HepG2 (cell line): ENCODE results near the gene MAP2K5. TPM values are rescaled to one million over a fixed set of nuclear protein-coding genes. Genes with fewer than 3 reads are reported as not detected.

Experiments used
- ATAC-seq: fragments of 200-7000 bp; cut with Tn5 transposase; 3 replicates; pipeline ENCODE4 v1.9.1; 2020; ENCODE audit warnings: mild to moderate bottlenecking, moderate library complexity
- BruUV-seq: library from RNA; stranded (reverse); fragments of 400-500 nt; replicated peaks from 2 replicates; lab custom pipeline; 2021; lab: Mats Ljungman, UMichigan
- CTCF ChIA-PET: fragments of 300-600 bp; formaldehyde crosslinking; extraction: SDS; loops from one replicate; lab custom pipeline; 2021; ENCODE audit warnings: low total read pairs, inconsistent platforms, low intra/inter-chr PET ratio; lab: Yijun Ruan, JAX
- POLR2A ChIA-PET: fragments of 350-600 bp; sonication (Branson Sonifier 250); formaldehyde crosslinking; loops from one replicate; lab custom pipeline; 2020; ENCODE audit warnings: antibody characterized with exemption, inconsistent platforms; lab: Yijun Ruan, JAX
- DNase-seq: peaks from one replicate; pipeline ENCODE4 v3.0.0-alpha.2; 2015; ENCODE audit warnings: low spot score
- FAIRE-seq: peaks from 3 replicates; lab custom pipeline; 2011; peaks lifted over from hg19 to GRCh38; lab: Jason Lieb, UNC
- H2AFZ ChIP-seq: one replicate; pipeline ENCODE4 v1.6.1; 2011; ENCODE audit warnings: low read length, inconsistent platforms
- H3K27ac ChIP-seq: fragments of 300-600 bp; 3 replicates; pipeline ENCODE4 v1.8.0; 2011; ENCODE audit warnings: mixed run types, mild to moderate bottlenecking, mixed read lengths, low read length, inconsistent platforms; ENCODE audit not compliant: insufficient read depth; ENCODE audit errors: extremely low read length
- H3K27me3 ChIP-seq, 2 experiments: fragments of 200-600 bp in 1 of 2; 2 replicates in 1 of 2; 3 replicates in 1 of 2; pipeline versions ENCODE4 v1.6.0 to v1.8.0; 2011; ENCODE audit warnings: low read length in 2 of 2, mild to moderate bottlenecking in 2 of 2, moderate library complexity in 2 of 2, inconsistent platforms in 1 of 2; ENCODE audit not compliant: insufficient read depth in 2 of 2, control insufficient read depth in 1 of 2
- H3K36me3 ChIP-seq, 2 experiments: fragments of 200-600 bp in 1 of 2; replicated peaks in 1 of 2; 2 replicates in 1 of 2; 3 replicates in 1 of 2; pipeline versions ENCODE4 v1.5.1 to v1.8.0; 2011; ENCODE audit warnings: low read length in 2 of 2, inconsistent platforms in 1 of 2; ENCODE audit not compliant: insufficient read depth in 2 of 2, control insufficient read depth in 1 of 2
- H3K4me1 ChIP-seq: 2 replicates; pipeline ENCODE4 v1.5.1; 2012; ENCODE audit warnings: low read length, inconsistent platforms; ENCODE audit not compliant: insufficient read depth
- H3K4me2 ChIP-seq: 2 replicates; pipeline ENCODE4 v1.6.0; 2011; ENCODE audit warnings: low read depth, low read length, inconsistent platforms
- H3K4me3 ChIP-seq, 3 experiments: fragments of 200-600 bp in 1 of 3; sonication (generic), shearing (Covaris generic) in 1 of 3; replicated peaks in 1 of 3; 2 replicates each; pipeline ENCODE4 v1.5.1; 2011 to 2016; ENCODE audit warnings: low read length in 3 of 3, inconsistent platforms in 2 of 3, low read depth in 2 of 3, mild to moderate bottlenecking in 2 of 3, control low read depth in 1 of 3, mixed read lengths in 1 of 3; ENCODE audit not compliant: insufficient read depth in 1 of 3
- H3K79me2 ChIP-seq: one replicate; pipeline ENCODE4 v1.6.1; 2011; ENCODE audit warnings: low read length, inconsistent platforms; ENCODE audit not compliant: insufficient read depth
- H3K9ac ChIP-seq: 2 replicates; pipeline ENCODE4 v1.6.0; 2011; ENCODE audit warnings: mild to moderate bottlenecking, low read depth, low read length, inconsistent platforms; ENCODE audit not compliant: insufficient read depth
- H3K9me3 ChIP-seq: 2 replicates; pipeline ENCODE4 v1.5.1; 2012; ENCODE audit warnings: mild to moderate bottlenecking, low read length
- H4K20me1 ChIP-seq: 2 replicates; pipeline ENCODE4 v1.6.0; 2011; ENCODE audit warnings: inconsistent platforms, mild to moderate bottlenecking, low read length, moderate library complexity; ENCODE audit not compliant: insufficient read depth
- AFF4 ChIP-seq: sonication (generic); formaldehyde crosslinking; IDR thresholded peaks from 2 replicates; pipeline ENCODE4 v1.4.0; 2020; ENCODE audit warnings: missing genetic modification reagents
- CEBPB ChIP-seq: IDR thresholded peaks from 2 replicates; pipeline ENCODE4 v1.6.1; 2011; ENCODE audit warnings: low read depth, low read length, improper control_type of control experiment, borderline replicate concordance
- ZNF362 ChIP-seq: sonication (generic); formaldehyde crosslinking; IDR thresholded peaks from 2 replicates; pipeline ENCODE4 v1.4.0; 2020; ENCODE audit warnings: missing genetic modification reagents, mild to moderate bottlenecking, borderline replicate concordance
- ZSCAN9 ChIP-seq: IDR thresholded peaks from 2 replicates; pipeline ENCODE4 v1.6.1; 2016; ENCODE audit warnings: borderline replicate concordance
- WGBS: methylation state at CpG from one replicate; pipeline ENCODE4 v1.1.6; 2017; ENCODE audit warnings: low lambda C conversion rate; 5-methylcytosine and 5-hydroxymethylcytosine counted together
- in situ Hi-C: cut with HindIII; loops from 2 replicates; pipeline ENCODE4 v1.10.0; 2017; ENCODE audit warnings: low pct_unique_long_range_greater_than_20kb; ENCODE audit not compliant: extremely low pct_ligation_motif_present
- intact Hi-C: fragments of 100-400 bp; cut with micrococcal nuclease; formaldehyde crosslinking; loops from one replicate; pipeline ENCODE4 v1.10.0; 2022; ENCODE audit not compliant: unreplicated experiment
- polyA plus RNA-seq, 8 experiments: library from polyadenylated mRNA; depleted of rRNA in 3 of 8; stranded (reverse) in 7 of 8; unstranded in 1 of 8; fragments of >200 nt; fragmentation: Illumina TruSeq in 4 of 8; extraction: Trizol in 4 of 8; gene quantifications; 2 replicates each; pipeline versions ENCODE4 v1.2.1 to v1.2.3, GENCODE V29; 2011 to 2016; ENCODE audit warnings: low read depth in 4 of 8, missing spikeins in 1 of 8, mixed read lengths in 1 of 8; ENCODE audit not compliant: insufficient read depth in 1 of 8
- total RNA-seq, 5 experiments: library from RNA; depleted of rRNA; stranded (reverse); fragments of >200 nt; fragmentation: Illumina TruSeq; extraction: Trizol; gene quantifications; 2 replicates each; pipeline ENCODE4 v1.2.3, GENCODE V29; 2016; ENCODE audit warnings: low read depth in 1 of 5

Gene MAP2K5
- total and polyA plus RNA-seq, 2 of the 13 experiments (the other 11 are each of a cell fraction or from before 2014, with no cell fraction given): 4.0 to 4.3 TPM

- TF ChIP-seq ZNF362 (CRISPR knock-in tag) (no peak), AFF4 (no peak)
Observed at GRCh38 chr15:67744331-67745072, 202.0 kb downstream of the MAP2K5 start (continued).

- FAIRE-seq (no peak), ATAC-seq (no peak), DNase-seq (no peak)
- Histone ChIP-seq H3K9me3 (no peaks in the 10 kb centered on the region), H3K27ac (no peak overlapping the region), H3K9ac (no peak overlapping the region), H3K4me2 (no peak overlapping the region), H3K27me3 (no peaks in the 10 kb centered on the region), H3K79me2 (no peaks in the 10 kb centered on the region), H4K20me1 (no peaks in the 10 kb centered on the region), H3K36me3 (no peaks in the 10 kb centered on the region), H3K4me1 (no peaks in the 10 kb centered on the region), H3K4me3 (no peak overlapping the region), H2AFZ (no peak overlapping the region)
- WGBS: 93% methylated on average over 4 of the region's 4 CpGs
- BruUV-seq: no TSS peak
- no peak for TF ChIP-seq ZSCAN9
- peak; percentile 65; the same call in 1 of the 2 replicates for TF ChIP-seq CEBPB
- CTCF ChIA-PET: no interaction called here
- POLR2A ChIA-PET: no interaction called here
- intact Hi-C loops (no loop called here), in situ Hi-C loops (no loop called here)
Observed at GRCh38 chr15:67745073-67746006, 202.8 kb downstream of the MAP2K5 start.
